BE2C (cell line): Measurements from ENCODE around the gene MFN1. TPM values are rescaled to one million over a fixed set of nuclear protein-coding genes. Genes with fewer than 3 reads are reported as not detected.

ENCODE experiments used
- DNase-seq: peaks from one replicate; pipeline ENCODE4 v3.0.0-alpha.2; 2020
- H3K27me3 ChIP-seq: fragments of 250-450 bp; sonication (Bioruptor Pico); 2 replicates; pipeline ENCODE4 v1.5.1; 2020; ENCODE audit warnings: mild to moderate bottlenecking
- H3K36me3 ChIP-seq: fragments of 250-450 bp; sonication (Bioruptor Pico); 2 replicates; pipeline ENCODE4 v1.5.1; 2020; ENCODE audit warnings: mild to moderate bottlenecking
- H3K4me1 ChIP-seq: fragments of 250-450 bp; sonication (Bioruptor Pico); 2 replicates; pipeline ENCODE4 v1.5.1; 2020
- H3K4me3 ChIP-seq: 2 replicates; pipeline ENCODE4 v1.5.1; 2011; ENCODE audit warnings: low read depth, low read length
- H3K9me3 ChIP-seq: fragments of 250-450 bp; sonication (Bioruptor Pico); 2 replicates; pipeline ENCODE4 v1.5.1; 2020
- polyA plus RNA-seq: library from polyadenylated mRNA; unstranded; fragments of >200 nt; gene quantifications from one replicate; pipeline ENCODE4 v1.2.1, GENCODE V29; 2012; ENCODE audit warnings: low read depth, missing spikeins; ENCODE audit not compliant: insufficient read length, insufficient read depth
- TF ChIP-seq, protein P1 (sequence below): IDR thresholded peaks from 2 replicates; pipeline ENCODE4 v1.5.1; 2012; ENCODE audit warnings: mild to moderate bottlenecking, low read depth, low read length

MFN1 gene
- 6.7 TPM for polyA plus RNA-seq

DNA sequence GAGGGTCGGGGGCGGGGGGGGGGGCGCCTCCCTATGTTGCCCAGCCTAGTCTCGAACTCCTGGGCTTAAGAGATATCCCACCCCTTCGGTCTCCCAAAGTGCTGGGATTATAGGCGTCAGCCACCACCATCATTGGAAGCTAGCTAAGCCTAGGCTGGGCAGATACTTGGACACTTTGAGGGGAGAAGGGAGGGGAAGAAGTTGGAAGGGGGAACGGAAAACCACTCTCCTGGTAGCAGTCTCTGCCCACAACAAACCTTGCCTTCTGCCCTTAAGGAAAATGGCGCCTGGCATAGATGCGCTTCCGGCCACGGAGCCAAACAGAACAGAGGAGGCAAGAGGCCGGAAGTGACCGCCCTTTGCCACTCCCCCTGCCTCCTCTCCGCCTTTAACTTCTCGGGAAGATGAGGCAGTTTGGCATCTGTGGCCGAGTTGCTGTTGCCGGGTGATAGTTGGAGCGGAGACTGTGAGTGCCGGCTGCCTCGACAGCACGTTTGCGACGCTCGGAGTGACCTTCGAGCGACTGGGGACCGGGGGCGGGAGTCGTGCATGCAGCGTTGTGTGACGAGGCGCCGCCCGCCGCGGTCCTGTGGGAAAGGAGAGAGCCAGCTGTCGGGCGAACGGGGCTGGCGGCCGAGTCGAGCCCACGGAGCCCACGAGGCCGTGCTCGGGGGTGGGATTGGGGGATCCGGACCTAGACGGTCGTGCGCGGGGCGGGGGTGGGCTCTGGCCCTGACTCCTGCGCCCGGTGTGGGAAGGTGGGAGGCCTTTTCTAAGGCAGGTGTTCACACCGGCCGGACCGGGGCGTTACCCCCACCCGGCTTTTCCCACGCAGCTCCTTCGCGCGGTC lies at the start of gene MFN1:
TSS of gene MFN1 (plus strand) at position 365 of the 850 bp plus-strand sequence. CDS start 1,143 bp downstream, outside the sequence.
- TF ChIP-seq, protein P1, sequence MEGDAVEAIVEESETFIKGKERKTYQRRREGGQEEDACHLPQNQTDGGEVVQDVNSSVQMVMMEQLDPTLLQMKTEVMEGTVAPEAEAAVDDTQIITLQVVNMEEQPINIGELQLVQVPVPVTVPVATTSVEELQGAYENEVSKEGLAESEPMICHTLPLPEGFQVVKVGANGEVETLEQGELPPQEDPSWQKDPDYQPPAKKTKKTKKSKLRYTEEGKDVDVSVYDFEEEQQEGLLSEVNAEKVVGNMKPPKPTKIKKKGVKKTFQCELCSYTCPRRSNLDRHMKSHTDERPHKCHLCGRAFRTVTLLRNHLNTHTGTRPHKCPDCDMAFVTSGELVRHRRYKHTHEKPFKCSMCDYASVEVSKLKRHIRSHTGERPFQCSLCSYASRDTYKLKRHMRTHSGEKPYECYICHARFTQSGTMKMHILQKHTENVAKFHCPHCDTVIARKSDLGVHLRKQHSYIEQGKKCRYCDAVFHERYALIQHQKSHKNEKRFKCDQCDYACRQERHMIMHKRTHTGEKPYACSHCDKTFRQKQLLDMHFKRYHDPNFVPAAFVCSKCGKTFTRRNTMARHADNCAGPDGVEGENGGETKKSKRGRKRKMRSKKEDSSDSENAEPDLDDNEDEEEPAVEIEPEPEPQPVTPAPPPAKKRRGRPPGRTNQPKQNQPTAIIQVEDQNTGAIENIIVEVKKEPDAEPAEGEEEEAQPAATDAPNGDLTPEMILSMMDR: no peak
- H3K9me3 ChIP-seq: no peaks in the 10 kb centered on the region
- H3K4me1 ChIP-seq: no peaks in the 10 kb centered on the region; the same call in 1 of the 2 replicates
- H3K36me3 ChIP-seq: peaks cover 8% of the 10 kb centered on the region
- H3K4me3 ChIP-seq: peak within 1 kb of the TSS; percentile 67
- peak; percentile 94 for DNase-seq
- no peaks in the 10 kb centered on the region for H3K27me3 ChIP-seq

- H3K36me3 ChIP-seq: no peaks in the 10 kb centered on the region
- H3K9me3 ChIP-seq: no peaks in the 10 kb centered on the region
- H3K4me1 ChIP-seq: no peaks in the 10 kb centered on the region
- no peak overlapping the region for H3K4me3 ChIP-seq
- TF ChIP-seq, protein P1: no peak
- DNase-seq: no peak
- H3K27me3 ChIP-seq: no peaks in the 10 kb centered on the region; the same call in none of the 2 replicates
These were observed 49.4 kb upstream of the MFN1 start for GRCh38 chr3:179297971-179298725.

GRCh38 chr3:179299316-179299715 lies 48.2 kb upstream of the MFN1 start:
- Histone ChIP-seq H3K4me1 (no peaks in the 10 kb centered on the region), H3K9me3 (no peaks in the 10 kb centered on the region), H3K4me3 (no peak overlapping the region), H3K27me3 (peaks cover 8% of the 10 kb centered on the region), H3K36me3 (no peaks in the 10 kb centered on the region)
- no peak for DNase-seq
- TF ChIP-seq, protein P1: no peak

DNA sequence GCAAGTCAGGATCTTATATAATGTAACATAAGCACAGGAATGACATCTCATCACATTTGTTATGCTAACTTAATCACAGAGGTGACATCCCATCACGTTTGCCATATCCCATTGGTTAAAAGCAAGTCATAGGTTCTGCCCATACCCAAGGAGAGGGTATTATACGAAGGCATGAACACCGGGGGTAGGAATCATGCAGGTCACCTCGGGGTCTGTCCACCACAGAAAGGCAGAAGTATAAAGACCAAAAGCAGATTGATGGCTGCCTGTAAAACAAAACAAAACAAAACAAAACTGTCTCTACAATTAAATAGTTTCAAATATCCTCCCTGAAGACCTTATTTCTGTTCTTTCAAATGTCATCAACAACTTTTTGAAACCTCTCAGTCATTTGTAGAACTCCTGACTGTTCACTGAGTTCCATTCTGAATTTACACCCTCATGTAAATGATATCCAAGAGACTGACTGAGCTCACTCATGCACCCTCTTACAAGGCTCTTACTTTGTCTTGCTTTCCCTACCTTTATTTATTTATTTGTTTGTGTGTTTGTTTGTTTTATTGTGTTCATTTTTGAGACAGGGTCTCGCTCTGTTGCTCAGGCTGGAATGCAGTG lies 47.4 kb upstream of the MFN1 start:
- no peaks in the 10 kb centered on the region for H3K4me1 ChIP-seq

DNA sequence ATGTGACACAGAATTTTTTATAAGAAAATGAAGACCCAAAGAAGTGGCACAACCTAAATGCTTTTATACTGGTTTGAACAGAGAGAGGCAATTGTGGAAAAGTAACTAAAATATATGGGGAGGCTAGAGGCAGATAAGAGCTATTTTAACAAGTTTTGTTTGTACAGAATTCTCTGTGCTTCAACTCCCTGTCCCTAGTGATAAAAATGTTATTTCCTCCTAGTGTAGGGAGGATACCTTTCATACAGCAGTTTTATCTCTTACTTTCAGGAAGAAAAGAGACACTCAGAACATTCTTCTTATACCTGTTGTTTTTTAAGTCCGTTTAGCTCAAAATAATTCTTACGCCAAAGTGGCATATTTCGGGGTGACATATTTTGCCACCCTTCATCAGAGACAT lies 45.9 kb upstream of the MFN1 start:
- H3K36me3 ChIP-seq: no peaks in the 10 kb centered on the region
- DNase-seq: no peak
- H3K4me3 ChIP-seq: no peak overlapping the region
- no peaks in the 10 kb centered on the region for H3K9me3 ChIP-seq
- H3K27me3 ChIP-seq: peaks cover 8% of the 10 kb centered on the region
- no peaks in the 10 kb centered on the region for H3K4me1 ChIP-seq
- TF ChIP-seq, protein P1: no peak

More for the DNA sequence above, 47.4 kb upstream of the MFN1 start:
- no peak for DNase-seq
- Histone ChIP-seq H3K36me3 (no peaks in the 10 kb centered on the region), H3K27me3 (peaks cover 8% of the 10 kb centered on the region), H3K9me3 (no peaks in the 10 kb centered on the region), H3K4me3 (no peak overlapping the region)
- TF ChIP-seq, protein P1: no peak
